ENCODE data around the gene STEAP3. TPM values are rescaled to one million over a fixed set of nuclear protein-coding genes. Genes with fewer than 3 reads are reported as not detected.

Gene STEAP3
- total RNA-seq, 1 donor from 2014 or later = 27.8 TPM

- DNase-seq (ENCODE audit: low read depth) = no peak
- TF ChIP-seq CTCF (conservative IDR thresholded peaks at IDR 0.05; ENCODE audit: low read depth, low read length) = peak; percentile 55
Measured at GRCh38 chr2:119218478-119219064, 5.1 kb upstream of the STEAP3 start.

GRCh38 chr2:119219873-119220272, 3.8 kb upstream of the STEAP3 start:
- TF ChIP-seq CTCF (conservative IDR thresholded peaks at IDR 0.05; ENCODE audit: low read depth, low read length) = no peak
- no peak for DNase-seq (ENCODE audit: low read depth)
- no peak overlapping the region for H3K4me3 ChIP-seq (ENCODE audit: low read depth, low read length)

More at GRCh38 chr2:119218478-119219064, 5.1 kb upstream of the STEAP3 start:
- no peak overlapping the region for H3K4me3 ChIP-seq (ENCODE audit: low read depth, low read length)

DNA sequence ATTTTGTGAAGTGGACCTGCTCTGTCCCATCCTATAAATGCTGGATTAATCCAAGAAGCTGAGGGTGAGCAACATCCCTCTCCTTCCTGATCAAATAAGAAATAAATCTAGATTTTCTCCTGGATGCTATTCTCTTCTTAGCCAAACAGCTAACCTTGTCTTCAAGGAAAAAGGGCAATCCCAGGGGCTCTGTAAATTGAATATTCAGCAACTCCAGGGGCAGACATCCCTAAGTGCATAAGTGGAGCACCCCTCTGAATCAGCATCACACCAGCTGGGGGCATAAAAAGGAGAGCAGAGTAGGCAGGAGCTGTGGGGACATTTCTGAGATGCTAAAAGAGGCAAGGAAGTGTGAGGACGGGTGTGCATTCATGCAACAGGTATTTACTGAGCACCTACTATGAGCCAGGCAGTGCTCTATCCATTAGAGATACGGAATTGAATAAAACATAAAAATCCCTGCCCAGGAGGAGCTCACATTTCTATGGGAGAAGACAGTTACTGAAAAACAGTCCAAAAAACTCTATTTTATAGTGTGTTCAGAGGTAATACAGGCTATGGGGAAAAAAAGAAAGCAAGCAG, 2.8 kb upstream of the STEAP3 start:
- DNase-seq (ENCODE audit: low read depth) = no peak
- no peak for TF ChIP-seq CTCF (conservative IDR thresholded peaks at IDR 0.05; ENCODE audit: low read depth, low read length)
- H3K4me3 ChIP-seq (ENCODE audit: low read depth, low read length) = no peak overlapping the region

DNA sequence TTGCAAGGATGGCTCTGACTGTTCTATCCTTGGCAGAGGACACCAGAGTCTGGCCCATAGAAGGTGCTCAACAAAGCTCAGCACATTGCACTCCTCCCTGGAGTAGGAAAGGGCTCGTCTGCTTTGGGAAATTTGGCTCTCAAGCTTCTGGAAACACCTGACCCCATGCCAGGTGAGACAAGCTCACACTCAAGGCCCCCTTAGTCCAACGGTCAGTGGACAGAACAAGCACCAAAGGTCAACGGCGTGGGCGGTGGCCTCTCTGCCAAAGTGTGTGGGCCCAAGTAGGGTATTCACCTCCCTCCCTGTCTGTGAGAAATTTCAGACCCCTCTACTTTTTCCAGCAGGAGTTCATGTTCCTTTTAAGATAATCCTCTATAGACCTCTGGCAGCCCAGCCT, 2.0 kb upstream of the STEAP3 start:
- no peak for TF ChIP-seq CTCF (conservative IDR thresholded peaks at IDR 0.05; ENCODE audit: low read depth, low read length)
- no peak for DNase-seq (ENCODE audit: low read depth)
- no peak overlapping the region for H3K4me3 ChIP-seq (ENCODE audit: low read depth, low read length)

- TF ChIP-seq CTCF (conservative IDR thresholded peaks at IDR 0.05; ENCODE audit: low read depth, low read length) = no peak
- no peak overlapping the region for H3K4me3 ChIP-seq (ENCODE audit: low read depth, low read length)
- no peak for DNase-seq (ENCODE audit: low read depth)
Measured at GRCh38 chr2:119222213-119222612, 1.4 kb upstream of the STEAP3 start.

GRCh38 chr2:119222863-119223520, 642 bp upstream of the STEAP3 start:
- no peak for TF ChIP-seq CTCF (conservative IDR thresholded peaks at IDR 0.05; ENCODE audit: low read depth, low read length)
- no peak for DNase-seq (ENCODE audit: low read depth)

More at GRCh38 chr2:119222863-119223520, 642 bp upstream of the STEAP3 start:
- peak overlapping the region; percentile 92 for H3K4me3 ChIP-seq (ENCODE audit: low read depth, low read length)
